PC-3 (cell line): ENCODE data around the gene ARMC5. TPM values are rescaled to one million over a fixed set of nuclear protein-coding genes. Genes with fewer than 3 reads are reported as not detected.

ENCODE experiments used
- ATAC-seq: fragments of 200-7000 bp; cut with Tn5 transposase; 2 replicates; pipeline ENCODE4 v1.9.1; 2020; ENCODE audit warnings: mild to moderate bottlenecking, moderate library complexity
- BruUV-seq: library from RNA; stranded (reverse); fragments of 400-500 nt; replicated peaks from 2 replicates; lab custom pipeline; 2021; lab: Mats Ljungman, UMichigan
- CTCF ChIA-PET: fragments of 300-600 bp; sonication (Branson Sonifier 250); formaldehyde crosslinking; loops from one replicate; lab custom pipeline; 2022; ENCODE audit warnings: antibody characterized with exemption; lab: Charles Lee
- POLR2A ChIA-PET: fragments of 300-600 bp; sonication (Branson Sonifier 250); formaldehyde crosslinking; loops from one replicate; lab custom pipeline; 2022; ENCODE audit warnings: antibody characterized with exemption; ENCODE audit not compliant: unreplicated experiment; lab: Charles Lee
- DNase-seq: peaks from one replicate; pipeline ENCODE4 v3.0.0-alpha.2; 2015
- H2AFZ ChIP-seq: fragments of 300-600 bp; sonication (generic); 2 replicates; pipeline ENCODE4 v1.6.0; 2016; ENCODE audit warnings: antibody characterized with exemption, low read length
- H3F3A ChIP-seq: fragments of 300-600 bp; sonication (generic); one replicate; pipeline ENCODE4 v1.6.0; 2017; ENCODE audit warnings: antibody characterized with exemption, low read length, control low read depth, mild to moderate bottlenecking; ENCODE audit not compliant: unreplicated experiment
- H3K27ac ChIP-seq: fragments of 300-600 bp; sonication (generic); 2 replicates; pipeline ENCODE4 v1.5.1; 2016; ENCODE audit warnings: mild to moderate bottlenecking, low read length
- H3K27me3 ChIP-seq: fragments of 300-600 bp; sonication (generic); 2 replicates; pipeline ENCODE4 v1.6.1; 2016; ENCODE audit warnings: low read length, mixed read lengths
- H3K36me3 ChIP-seq: fragments of 300-600 bp; sonication (generic); 2 replicates; pipeline ENCODE4 v1.6.1; 2016; ENCODE audit warnings: low read depth, mixed run types, low read length, mixed read lengths
- H3K4me1 ChIP-seq: fragments of 300-600 bp; sonication (generic); 2 replicates; pipeline ENCODE4 v1.5.1; 2016; ENCODE audit warnings: low read length; ENCODE audit not compliant: insufficient read depth
- H3K4me2 ChIP-seq: fragments of 300-600 bp; sonication (generic); 2 replicates; pipeline ENCODE4 v1.6.0; 2016; ENCODE audit warnings: low read length
- H3K4me3 ChIP-seq: fragments of 300-600 bp; sonication (generic); 2 replicates; pipeline ENCODE4 v1.5.1; 2016; ENCODE audit warnings: mild to moderate bottlenecking, low read length, mixed read lengths
- H3K79me2 ChIP-seq: fragments of 300-600 bp; sonication (generic); 2 replicates; pipeline ENCODE4 v1.6.1; 2017; ENCODE audit warnings: low read length, mixed read lengths
- H3K9ac ChIP-seq: fragments of 300-600 bp; sonication (generic); 2 replicates; pipeline ENCODE4 v1.6.0; 2016; ENCODE audit warnings: mild to moderate bottlenecking, low read length
- H3K9me2 ChIP-seq: fragments of 300-600 bp; sonication (generic); replicated peaks from 2 replicates; pipeline ENCODE4 v1.6.1; 2016; ENCODE audit warnings: mixed run types, low read length, mixed read lengths
- H3K9me3 ChIP-seq: fragments of 300-600 bp; sonication (generic); 2 replicates; pipeline ENCODE4 v1.6.1; 2016; ENCODE audit warnings: low read length, mixed read lengths
- H4K20me1 ChIP-seq: fragments of 300-600 bp; sonication (generic); 2 replicates; pipeline ENCODE4 v1.6.1; 2016; ENCODE audit warnings: low read length, mixed read lengths
- CTCF ChIP-seq: fragments of 300-600 bp; sonication (generic); conservative IDR thresholded peaks from 2 replicates; pipeline ENCODE4 v1.5.1; 2017; ENCODE audit warnings: antibody characterized with exemption, low read depth, mild to moderate bottlenecking, low read length
- EZH2 ChIP-seq: fragments of 300-600 bp; sonication (generic); IDR thresholded peaks from one replicate; pipeline ENCODE4 v1.6.1; 2017; ENCODE audit warnings: antibody characterized with exemption, mild to moderate bottlenecking, low read length; ENCODE audit not compliant: unreplicated experiment
- EZH2phosphoT487 ChIP-seq: fragments of 300-600 bp; sonication (generic); IDR thresholded peaks from 2 replicates; pipeline ENCODE4 v1.6.1; 2018; ENCODE audit warnings: mild to moderate bottlenecking, antibody characterized with exemption, low read length, borderline replicate concordance
- intact Hi-C: fragments of 100-400 bp; cut with micrococcal nuclease; formaldehyde crosslinking; loops from 2 replicates; pipeline ENCODE4 v1.9.0; 2023
- total RNA-seq: library from RNA; depleted of rRNA; stranded (reverse); fragments of >200 nt; gene quantifications from 2 replicates; pipeline ENCODE4 v1.2.3, GENCODE V29; 2014

Gene ARMC5
- total RNA-seq, 1 experiment from 2014 or later, result 5.8 TPM

GRCh38 chr16:31476303-31477219 is 17.3 kb downstream of the ARMC5 start:
- Histone ChIP-seq H3K27ac (no peak overlapping the region), H3K9me2 (no peaks in the 10 kb centered on the region), H3K4me3 (no peak overlapping the region), H2AFZ (no peak overlapping the region), H3K4me1 (no peaks in the 10 kb centered on the region; the same call in 1 of the 2 replicates), H4K20me1 (no peaks in the 10 kb centered on the region), H3K36me3 (no peaks in the 10 kb centered on the region), H3K9me3 (no peaks in the 10 kb centered on the region), H3K9ac (no peak overlapping the region), H3F3A (no peaks in the 10 kb centered on the region), H3K79me2 (no peaks in the 10 kb centered on the region), H3K4me2 (no peak overlapping the region), H3K27me3 (no peaks in the 10 kb centered on the region)
- ATAC-seq (no peak), DNase-seq (no peak)
- ChIA-PET POLR2A (no interaction called here), CTCF (no interaction called here)
- BruUV-seq, result no TSS peak
- intact Hi-C loops, result no loop called here
- TF ChIP-seq EZH2phosphoT487 (no peak), CTCF (no peak), EZH2 (no peak)

- no peak overlapping the region for H3K4me2 ChIP-seq
- no peaks in the 10 kb centered on the region for H3K36me3 ChIP-seq
- intact Hi-C loops, result no loop called here
- H3K9me2 ChIP-seq, result no peaks in the 10 kb centered on the region
- POLR2A ChIA-PET, result no interaction called here
- H3K27ac ChIP-seq, result no peak overlapping the region
- BruUV-seq, result no TSS peak
- H3K9ac ChIP-seq, result no peak overlapping the region
- no peaks in the 10 kb centered on the region for H3F3A ChIP-seq
- H3K4me1 ChIP-seq, result no peaks in the 10 kb centered on the region
- H3K9me3 ChIP-seq, result no peaks in the 10 kb centered on the region
- no peak for TF ChIP-seq EZH2phosphoT487
- no peak for TF ChIP-seq EZH2
- TF ChIP-seq CTCF, result no peak
- no peaks in the 10 kb centered on the region for H4K20me1 ChIP-seq
- H3K4me3 ChIP-seq, result no peak overlapping the region
- H2AFZ ChIP-seq, result no peak overlapping the region
- CTCF ChIA-PET, result no interaction called here
- no peak for ATAC-seq
- no peak for DNase-seq
- no peaks in the 10 kb centered on the region for H3K27me3 ChIP-seq
- H3K79me2 ChIP-seq, result no peaks in the 10 kb centered on the region
Measured at GRCh38 chr16:31477220-31478216, 18.2 kb downstream of the ARMC5 start.
